Neural progenitor cell (in vitro differentiated cells): ENCODE results near the gene FRYL. TPM values are rescaled to one million over a fixed set of nuclear protein-coding genes. Genes with fewer than 3 reads are reported as not detected.

Experiments
- DNase-seq: peaks from one replicate; pipeline ENCODE4 v3.0.0-alpha.2; 2016; ENCODE audit warnings: low spot score
- H2AFZ ChIP-seq: fragments of 200-600 bp; sonication (generic); replicated peaks from 2 replicates; pipeline ENCODE4 v1.6.1; 2016; ENCODE audit warnings: antibody characterized with exemption
- H3F3A ChIP-seq: fragments of 200-600 bp; sonication (generic); 2 replicates; pipeline ENCODE4 v1.6.1; 2016; ENCODE audit warnings: antibody characterized with exemption, low read depth
- H3K27ac ChIP-seq: fragments of 200-600 bp; sonication (generic); 2 replicates; pipeline ENCODE4 v1.5.1; 2016; ENCODE audit warnings: mild to moderate bottlenecking
- H3K27me3 ChIP-seq: fragments of 200-600 bp; sonication (generic); 2 replicates; pipeline ENCODE4 v1.6.1; 2016; ENCODE audit warnings: mild to moderate bottlenecking, moderate library complexity
- H3K36me3 ChIP-seq: fragments of 200-600 bp; sonication (generic); 2 replicates; pipeline ENCODE4 v1.5.1; 2016
- H3K4me1 ChIP-seq: fragments of 200-600 bp; sonication (generic); 2 replicates; pipeline ENCODE4 v1.6.1; 2016; ENCODE audit warnings: mixed run types
- H3K4me2 ChIP-seq: fragments of 200-600 bp; sonication (generic); 2 replicates; pipeline ENCODE4 v1.6.1; 2016
- H3K4me3 ChIP-seq: fragments of 200-600 bp; sonication (generic); 2 replicates; pipeline ENCODE4 v1.5.1; 2016
- H3K79me2 ChIP-seq: fragments of 200-600 bp; sonication (generic); 2 replicates; pipeline ENCODE4 v1.6.1; 2016; ENCODE audit warnings: low read depth
- H3K9ac ChIP-seq: fragments of 200-600 bp; sonication (generic); 2 replicates; pipeline ENCODE4 v1.6.1; 2016
- H3K9me3 ChIP-seq: fragments of 200-600 bp; sonication (generic); 2 replicates; pipeline ENCODE4 v1.5.1; 2016; ENCODE audit warnings: low read depth
- H4K20me1 ChIP-seq: fragments of 200-600 bp; sonication (generic); 2 replicates; pipeline ENCODE4 v1.6.1; 2016; ENCODE audit warnings: low read depth
- H3K27ac Mint-ChIP-seq: 3 replicates; pipeline ENCODE4 v1.8.0; 2021; ENCODE audit warnings: mixed read lengths
- H3K27me3 Mint-ChIP-seq: 2 replicates; pipeline ENCODE4 v1.8.0; 2022; ENCODE audit warnings: low read depth, mild to moderate bottlenecking, inconsistent platforms, moderate library complexity, mixed read lengths; ENCODE audit not compliant: insufficient read depth
- H3K36me3 Mint-ChIP-seq: 3 replicates; pipeline ENCODE4 v1.8.0; 2021; ENCODE audit warnings: mixed read lengths
- H3K4me1 Mint-ChIP-seq: 3 replicates; pipeline ENCODE4 v1.8.0; 2021; ENCODE audit warnings: mixed read lengths
- H3K4me3 Mint-ChIP-seq: 3 replicates; pipeline ENCODE4 v1.8.0; 2021; ENCODE audit warnings: mild to moderate bottlenecking, moderate library complexity, mixed read lengths
- H3K9me3 Mint-ChIP-seq: 3 replicates; pipeline ENCODE4 v1.8.0; 2020; ENCODE audit warnings: mixed read lengths
- CTCF ChIP-seq: fragments of 200-600 bp; sonication (generic); IDR thresholded peaks from 2 replicates; pipeline ENCODE4 v1.5.1; 2017; ENCODE audit warnings: antibody characterized with exemption, mild to moderate bottlenecking
- EZH2 ChIP-seq: fragments of 200-600 bp; sonication (generic); IDR thresholded peaks from 2 replicates; pipeline ENCODE4 v1.6.1; 2017; ENCODE audit warnings: antibody characterized with exemption, mild to moderate bottlenecking, moderate library complexity
- EZH2phosphoT487 ChIP-seq: fragments of 200-600 bp; sonication (generic); IDR thresholded peaks from 2 replicates; pipeline ENCODE4 v1.6.1; 2017; ENCODE audit warnings: antibody characterized with exemption
- total RNA-seq: library from RNA; depleted of rRNA; stranded (reverse); fragments of >200 nt; gene quantifications from 2 replicates; pipeline ENCODE4 v1.2.3, GENCODE V29; 2015; ENCODE audit warnings: low replicate concordance

Gene FRYL
- total RNA-seq, 1 donor from 2014 or later = 70.5 TPM

GRCh38 chr4:48774760-48775710 is 5.0 kb downstream of the FRYL start:
- peak overlapping the region; percentile 92 for H3K27ac ChIP-seq
- H3K4me3 Mint-ChIP-seq = no peak overlapping the region

GRCh38 chr4:48772556-48772955 is 7.5 kb downstream of the FRYL start:
- Mint-ChIP-seq H3K36me3 (peaks cover 34% of the 10 kb centered on the region), H3K27me3 (peaks cover 2% of the 10 kb centered on the region), H3K9me3 (peaks cover 26% of the 10 kb centered on the region), H3K4me1 (peaks cover 27% of the 10 kb centered on the region), H3K27ac (no peak overlapping the region), H3K4me3 (no peak overlapping the region)
- Histone ChIP-seq H3K9ac (no peak overlapping the region), H3K36me3 (no peaks in the 10 kb centered on the region), H3F3A (peaks cover 17% of the 10 kb centered on the region), H4K20me1 (peaks cover 84% of the 10 kb centered on the region), H3K4me3 (no peak overlapping the region), H3K9me3 (no peaks in the 10 kb centered on the region), H3K27ac (no peak overlapping the region), H3K27me3 (no peaks in the 10 kb centered on the region), H3K4me1 (peaks cover 29% of the 10 kb centered on the region), H3K79me2 (peaks cover 100% of the 10 kb centered on the region), H2AFZ (no peak overlapping the region), H3K4me2 (no peak overlapping the region)
- TF ChIP-seq EZH2 = no peak
- TF ChIP-seq EZH2phosphoT487 = no peak
- TF ChIP-seq CTCF = no peak
- no peak for DNase-seq

More at GRCh38 chr4:48774760-48775710, 5.0 kb downstream of the FRYL start:
- H3K9ac ChIP-seq = no peak overlapping the region
- peak; percentile 38 for DNase-seq
- peaks cover 89% of the 10 kb centered on the region for H4K20me1 ChIP-seq
- no peak for TF ChIP-seq EZH2
- peaks cover 37% of the 10 kb centered on the region for H3K4me1 ChIP-seq
- peaks cover 36% of the 10 kb centered on the region for H3F3A ChIP-seq
- peak overlapping the region; percentile 99 for H3K4me3 ChIP-seq
- no peaks in the 10 kb centered on the region for H3K27me3 ChIP-seq
- H3K27ac Mint-ChIP-seq = peak overlapping the region; percentile 74
- peaks cover 6% of the 10 kb centered on the region for H3K27me3 Mint-ChIP-seq
- peaks cover 19% of the 10 kb centered on the region for H3K36me3 Mint-ChIP-seq
- H3K9me3 Mint-ChIP-seq = peaks cover 10% of the 10 kb centered on the region
- H3K4me2 ChIP-seq = peak overlapping the region; percentile 94
- H2AFZ ChIP-seq = no peak overlapping the region
- H3K79me2 ChIP-seq = peaks cover 95% of the 10 kb centered on the region
- H3K36me3 ChIP-seq = no peaks in the 10 kb centered on the region
- peaks cover 36% of the 10 kb centered on the region for H3K4me1 Mint-ChIP-seq
- no peaks in the 10 kb centered on the region for H3K9me3 ChIP-seq

GRCh38 chr4:48767055-48767929 is 12.8 kb downstream of the FRYL start:
- H3K4me1 ChIP-seq = peaks cover 7% of the 10 kb centered on the region
- Mint-ChIP-seq H3K4me3 (no peak overlapping the region), H3K9me3 (peaks cover 50% of the 10 kb centered on the region), H3K27ac (no peak overlapping the region), H3K36me3 (peaks cover 43% of the 10 kb centered on the region), H3K27me3 (no peaks in the 10 kb centered on the region), H3K4me1 (no peaks in the 10 kb centered on the region)
- H3K36me3 ChIP-seq = peaks cover 4% of the 10 kb centered on the region
- H3K27me3 ChIP-seq = no peaks in the 10 kb centered on the region
- no peak overlapping the region for H3K27ac ChIP-seq
- H3K4me3 ChIP-seq = no peak overlapping the region
- TF ChIP-seq CTCF (peak; percentile 31), EZH2 (no peak)
- H3K9me3 ChIP-seq = no peaks in the 10 kb centered on the region
- H3F3A ChIP-seq = no peaks in the 10 kb centered on the region
- peaks cover 100% of the 10 kb centered on the region for H3K79me2 ChIP-seq
- no peak overlapping the region for H2AFZ ChIP-seq
- H4K20me1 ChIP-seq = peaks cover 74% of the 10 kb centered on the region
- no peak for DNase-seq
- no peak overlapping the region for H3K9ac ChIP-seq
- no peak overlapping the region for H3K4me2 ChIP-seq
